GM20431 (cell line): ENCODE results near the gene VEZT.

Source experiments
- in situ Hi-C: fragments of 300-500 bp; cut with MseI, MboI; formaldehyde crosslinking; loops from one replicate; pipeline ENCODE4 v1.15.0; 2020; ENCODE audit warnings: low sequenced_read_pairs; ENCODE audit not compliant: unreplicated experiment

VEZT gene

DNA sequence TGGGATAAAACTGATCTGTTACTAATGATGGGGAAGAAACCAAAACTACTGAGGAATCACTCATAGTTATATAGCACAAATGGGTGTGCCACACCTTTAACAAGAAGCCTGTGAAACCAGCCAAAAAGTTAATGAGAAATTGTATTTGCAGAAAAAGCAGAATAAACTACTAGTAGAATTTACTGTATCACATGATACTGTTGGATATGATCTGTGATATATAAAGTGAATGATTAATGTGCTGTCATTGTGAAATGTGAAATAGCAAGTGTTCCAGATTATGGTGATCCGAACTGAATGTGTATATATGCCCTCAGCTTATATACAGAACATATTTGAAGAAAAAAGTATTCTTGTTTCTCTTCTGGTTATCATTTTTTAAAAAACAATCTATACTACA is 30.5 kb downstream of the VEZT start:
- in situ Hi-C loops = no loop called here

GRCh38 chr12:95248604-95249360 is 31.2 kb downstream of the VEZT start:
- in situ Hi-C loops = no loop called here

- in situ Hi-C loops = no loop called here
These were observed 35.8 kb downstream of the VEZT start for GRCh38 chr12:95253386-95253785.

GRCh38 chr12:95257541-95257940 is 39.9 kb downstream of the VEZT start:
- in situ Hi-C loops = no loop called here

DNA sequence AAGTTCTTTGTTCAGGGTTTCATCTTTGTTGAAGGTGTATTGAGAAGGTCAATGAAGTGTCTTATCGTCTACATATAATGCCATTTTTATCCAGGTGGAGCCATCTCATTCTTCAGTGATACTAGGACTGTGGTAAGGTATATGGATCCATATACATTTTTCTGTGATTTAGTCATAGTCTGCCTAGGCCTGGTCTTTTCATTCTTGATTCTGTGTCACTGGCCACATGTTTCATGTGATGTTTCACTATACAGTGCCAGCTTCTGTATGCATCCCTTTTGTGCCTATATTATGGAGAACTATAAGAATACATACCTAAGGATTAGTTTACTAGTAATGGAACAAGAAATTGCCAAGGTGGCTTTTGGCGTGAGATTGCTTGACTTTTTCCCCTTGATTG is 40.5 kb downstream of the VEZT start:
- in situ Hi-C loops = no loop called here

DNA sequence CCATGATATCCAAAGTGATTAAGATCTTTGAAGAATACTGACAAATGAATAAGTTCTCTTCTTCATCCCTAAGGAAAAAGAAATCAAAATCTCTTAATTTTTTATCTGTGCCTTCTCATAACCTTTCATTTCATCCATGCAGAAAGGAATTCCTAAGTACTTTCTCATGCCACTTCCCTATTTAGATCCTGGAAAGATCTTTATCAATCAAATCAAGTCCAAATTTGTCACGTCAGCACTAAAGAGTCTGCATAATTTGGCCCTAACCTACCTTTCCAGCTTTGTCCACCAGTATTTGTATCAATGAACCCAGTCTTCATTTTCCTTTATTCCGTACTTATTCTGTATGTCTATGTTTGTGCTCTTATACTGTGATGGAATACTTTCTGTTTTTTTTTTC is 41.2 kb downstream of the VEZT start:
- in situ Hi-C loops = no loop called here

- in situ Hi-C loops = no loop called here
These were observed 41.8 kb downstream of the VEZT start for GRCh38 chr12:95259368-95259767.

- in situ Hi-C loops = no loop called here
These were observed 43.5 kb downstream of the VEZT start for GRCh38 chr12:95261109-95261508.

DNA sequence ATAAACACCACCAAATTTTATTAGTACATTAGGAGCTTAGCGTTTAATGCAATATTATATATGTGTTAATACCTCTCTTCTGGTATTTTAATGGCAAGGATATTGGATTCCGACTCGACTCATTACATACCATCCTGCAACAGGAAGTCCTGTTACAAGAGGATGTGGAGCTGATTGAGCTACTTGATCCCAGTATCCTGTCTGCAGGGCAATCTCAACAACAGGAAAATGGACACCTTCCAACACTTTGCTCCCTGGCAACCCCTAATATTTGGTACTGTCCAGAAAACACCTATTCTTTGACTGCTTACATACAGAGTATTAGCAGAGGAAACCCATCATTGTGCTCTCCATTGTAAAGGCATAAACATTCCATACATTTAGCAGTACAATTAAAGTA is 45.2 kb downstream of the VEZT start:
- in situ Hi-C loops = no loop called here

- in situ Hi-C loops = no loop called here
These were observed 48.2 kb downstream of the VEZT start for GRCh38 chr12:95265765-95266164.

- in situ Hi-C loops = no loop called here
These were observed 48.6 kb downstream of the VEZT start for GRCh38 chr12:95266254-95266653.

DNA sequence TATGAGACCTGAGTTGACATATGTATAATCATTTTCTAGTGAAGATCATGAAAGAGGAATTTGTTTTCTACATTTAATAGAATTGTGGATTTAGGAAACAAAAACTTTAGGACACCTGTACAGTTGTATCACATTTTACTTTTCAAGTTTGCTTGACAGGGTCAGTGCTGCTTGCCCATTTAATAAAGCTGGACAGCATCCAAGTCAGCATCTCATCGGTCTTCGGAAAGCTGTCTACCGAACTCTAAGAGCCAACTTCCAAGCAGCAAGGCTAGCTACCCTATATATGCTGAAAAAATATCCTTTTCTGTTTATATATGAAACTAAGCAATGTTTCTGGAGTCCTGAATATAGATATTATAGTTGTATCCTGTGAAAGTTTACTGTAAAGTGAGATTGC is 52.3 kb downstream of the VEZT start:
- in situ Hi-C loops = no loop called here

- in situ Hi-C loops = no loop called here
These were observed 53.9 kb downstream of the VEZT start for GRCh38 chr12:95271465-95271864.

DNA sequence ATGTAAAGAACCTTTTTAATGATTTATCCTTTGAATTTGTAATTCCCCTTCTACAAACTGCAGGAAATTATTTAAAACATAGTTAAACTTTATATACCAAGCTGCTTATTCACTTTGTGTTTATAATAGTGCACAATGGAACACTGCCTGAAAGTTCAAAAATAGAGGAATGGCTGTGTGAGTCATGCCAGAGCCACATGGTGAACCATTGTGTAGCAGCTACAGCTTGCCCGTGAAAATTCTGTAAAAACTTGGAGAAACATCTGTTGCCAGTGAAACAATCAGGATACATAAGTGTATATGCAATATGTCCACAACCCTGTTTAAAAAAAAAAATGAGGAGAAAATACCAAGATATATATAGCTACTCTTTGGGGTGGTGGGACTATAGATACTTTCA is 59.5 kb downstream of the VEZT start:
- in situ Hi-C loops = no loop called here

DNA sequence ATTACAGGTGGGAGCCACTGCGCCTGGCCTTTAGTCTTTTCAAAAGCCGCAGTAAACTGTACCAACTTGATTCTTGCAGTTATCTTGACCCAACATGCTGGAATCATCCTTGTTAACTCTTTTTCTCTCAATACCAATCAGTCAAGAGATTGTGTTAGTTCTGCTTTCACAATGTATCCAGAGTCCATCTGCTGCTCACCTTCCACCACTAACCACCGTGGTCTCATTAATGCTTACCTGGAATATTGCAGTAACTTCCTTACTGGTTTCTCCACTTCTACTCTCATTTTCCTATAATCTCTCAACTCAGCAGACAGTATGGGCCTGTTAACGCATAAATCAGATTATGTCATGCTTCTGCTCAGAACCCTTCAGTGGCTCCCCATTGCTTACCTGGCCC is 62.2 kb downstream of the VEZT start:
- in situ Hi-C loops = no loop called here

- in situ Hi-C loops = no loop called here
These were observed 64.7 kb downstream of the VEZT start for GRCh38 chr12:95282266-95282665.

GRCh38 chr12:95283371-95283770 is 65.8 kb downstream of the VEZT start:
- in situ Hi-C loops = no loop called here

DNA sequence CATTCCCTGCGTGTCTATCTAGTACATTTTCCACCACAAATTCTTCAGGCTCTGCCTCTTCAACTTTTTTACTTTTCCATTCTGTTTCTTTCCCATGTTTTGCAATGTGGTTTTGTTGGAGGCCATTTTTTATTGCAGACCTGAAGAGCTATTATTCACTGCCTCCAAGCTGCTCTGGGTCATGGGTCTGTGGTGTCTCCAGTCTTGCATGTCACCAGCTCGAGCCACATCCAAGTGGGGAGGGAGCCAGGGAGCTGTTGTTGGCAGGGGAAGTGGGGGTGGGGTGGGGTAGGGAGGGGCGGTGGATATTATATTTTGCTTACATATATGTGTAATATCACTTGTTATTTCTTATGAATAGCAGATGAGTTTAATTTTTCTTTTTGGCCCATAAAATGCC is 69.1 kb downstream of the VEZT start:
- in situ Hi-C loops = no loop called here

- in situ Hi-C loops = no loop called here
These were observed 73.9 kb downstream of the VEZT start for GRCh38 chr12:95291501-95291900.

DNA sequence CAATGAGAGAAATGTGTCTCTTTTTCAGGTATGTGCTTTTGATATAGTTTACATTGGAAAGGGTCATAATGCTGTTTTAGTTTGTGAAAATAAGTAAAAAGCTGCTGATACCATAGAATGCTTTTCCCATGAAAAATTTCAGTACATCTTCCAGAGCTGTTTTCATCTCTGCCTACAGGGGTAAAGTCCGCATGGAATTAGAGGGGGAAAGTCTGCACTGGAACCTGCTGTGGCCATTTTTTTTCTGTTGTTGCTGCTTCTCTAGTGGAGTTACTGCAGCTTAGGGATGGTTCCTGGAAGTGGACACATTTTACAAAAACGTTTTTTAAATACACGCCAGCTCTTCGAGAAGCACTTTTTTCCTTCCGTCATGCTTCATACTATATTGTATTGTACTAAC is 81.3 kb downstream of the VEZT start:
- in situ Hi-C loops = no loop called here

DNA sequence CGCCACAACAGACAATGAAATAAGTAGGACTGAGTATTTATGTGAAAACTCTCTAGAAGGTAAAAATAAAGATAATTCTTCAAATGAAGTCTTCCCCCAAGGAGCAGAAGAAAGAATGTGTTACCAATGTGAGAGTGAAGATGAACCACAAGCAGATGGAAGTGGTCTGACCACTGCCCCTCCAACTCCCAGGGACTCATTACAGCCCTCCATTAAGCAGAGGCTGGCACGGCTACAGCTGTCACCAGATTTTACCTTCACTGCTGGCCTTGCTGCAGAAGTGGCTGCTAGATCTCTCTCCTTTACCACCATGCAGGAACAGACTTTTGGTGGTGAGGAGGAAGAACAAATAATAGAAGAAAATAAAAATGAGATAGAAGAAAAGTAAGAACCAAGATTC is 82.7 kb downstream of the VEZT start:
- in situ Hi-C loops = no loop called here

DNA sequence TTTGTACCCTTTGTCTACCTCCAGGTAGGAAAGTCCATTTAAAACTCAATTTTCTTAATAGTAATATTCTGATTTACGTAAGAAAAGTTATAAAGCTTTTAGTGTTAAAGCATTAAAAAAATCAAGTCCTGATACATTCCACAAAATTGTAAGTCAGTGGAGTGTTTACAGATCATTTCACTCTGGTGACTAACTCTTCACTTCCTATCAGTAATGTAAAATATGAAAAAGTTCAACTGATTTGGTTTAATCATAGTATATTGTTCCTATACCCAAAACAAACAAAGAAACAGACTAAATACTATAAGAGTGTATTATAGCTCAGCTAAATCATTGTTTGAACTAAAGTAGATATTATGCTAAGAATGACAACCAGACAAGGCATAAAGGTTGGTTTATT is 85.9 kb downstream of the VEZT start:
- in situ Hi-C loops = no loop called here
